Stimulated activated CD4-positive, alpha-beta T cell treated with anti-CD3 and anti-CD28 coated beads, TNF-alpha, amount 100 ng/mL, for 48 hours (primary cell): Measurements from ENCODE around the gene PHC3.
A peak's percentile ranks its signal among the peaks of the same experiment; 100 is the strongest.
"Not testable (repeated sequence)": the region's sequence is repeated elsewhere in the genome, so short reads cannot be mapped to it uniquely, and the experiment has no call there.

ENCODE experiments used
- DNase-seq, 3 donors: peaks; one replicate each; pipeline ENCODE4 v3.0.0-alpha.2; 2020; ENCODE audit warnings: low read depth in 3 of 3

PHC3 gene, protein sequence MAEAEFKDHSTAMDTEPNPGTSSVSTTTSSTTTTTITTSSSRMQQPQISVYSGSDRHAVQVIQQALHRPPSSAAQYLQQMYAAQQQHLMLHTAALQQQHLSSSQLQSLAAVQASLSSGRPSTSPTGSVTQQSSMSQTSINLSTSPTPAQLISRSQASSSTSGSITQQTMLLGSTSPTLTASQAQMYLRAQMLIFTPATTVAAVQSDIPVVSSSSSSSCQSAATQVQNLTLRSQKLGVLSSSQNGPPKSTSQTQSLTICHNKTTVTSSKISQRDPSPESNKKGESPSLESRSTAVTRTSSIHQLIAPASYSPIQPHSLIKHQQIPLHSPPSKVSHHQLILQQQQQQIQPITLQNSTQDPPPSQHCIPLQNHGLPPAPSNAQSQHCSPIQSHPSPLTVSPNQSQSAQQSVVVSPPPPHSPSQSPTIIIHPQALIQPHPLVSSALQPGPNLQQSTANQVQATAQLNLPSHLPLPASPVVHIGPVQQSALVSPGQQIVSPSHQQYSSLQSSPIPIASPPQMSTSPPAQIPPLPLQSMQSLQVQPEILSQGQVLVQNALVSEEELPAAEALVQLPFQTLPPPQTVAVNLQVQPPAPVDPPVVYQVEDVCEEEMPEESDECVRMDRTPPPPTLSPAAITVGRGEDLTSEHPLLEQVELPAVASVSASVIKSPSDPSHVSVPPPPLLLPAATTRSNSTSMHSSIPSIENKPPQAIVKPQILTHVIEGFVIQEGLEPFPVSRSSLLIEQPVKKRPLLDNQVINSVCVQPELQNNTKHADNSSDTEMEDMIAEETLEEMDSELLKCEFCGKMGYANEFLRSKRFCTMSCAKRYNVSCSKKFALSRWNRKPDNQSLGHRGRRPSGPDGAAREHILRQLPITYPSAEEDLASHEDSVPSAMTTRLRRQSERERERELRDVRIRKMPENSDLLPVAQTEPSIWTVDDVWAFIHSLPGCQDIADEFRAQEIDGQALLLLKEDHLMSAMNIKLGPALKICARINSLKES

DNA sequence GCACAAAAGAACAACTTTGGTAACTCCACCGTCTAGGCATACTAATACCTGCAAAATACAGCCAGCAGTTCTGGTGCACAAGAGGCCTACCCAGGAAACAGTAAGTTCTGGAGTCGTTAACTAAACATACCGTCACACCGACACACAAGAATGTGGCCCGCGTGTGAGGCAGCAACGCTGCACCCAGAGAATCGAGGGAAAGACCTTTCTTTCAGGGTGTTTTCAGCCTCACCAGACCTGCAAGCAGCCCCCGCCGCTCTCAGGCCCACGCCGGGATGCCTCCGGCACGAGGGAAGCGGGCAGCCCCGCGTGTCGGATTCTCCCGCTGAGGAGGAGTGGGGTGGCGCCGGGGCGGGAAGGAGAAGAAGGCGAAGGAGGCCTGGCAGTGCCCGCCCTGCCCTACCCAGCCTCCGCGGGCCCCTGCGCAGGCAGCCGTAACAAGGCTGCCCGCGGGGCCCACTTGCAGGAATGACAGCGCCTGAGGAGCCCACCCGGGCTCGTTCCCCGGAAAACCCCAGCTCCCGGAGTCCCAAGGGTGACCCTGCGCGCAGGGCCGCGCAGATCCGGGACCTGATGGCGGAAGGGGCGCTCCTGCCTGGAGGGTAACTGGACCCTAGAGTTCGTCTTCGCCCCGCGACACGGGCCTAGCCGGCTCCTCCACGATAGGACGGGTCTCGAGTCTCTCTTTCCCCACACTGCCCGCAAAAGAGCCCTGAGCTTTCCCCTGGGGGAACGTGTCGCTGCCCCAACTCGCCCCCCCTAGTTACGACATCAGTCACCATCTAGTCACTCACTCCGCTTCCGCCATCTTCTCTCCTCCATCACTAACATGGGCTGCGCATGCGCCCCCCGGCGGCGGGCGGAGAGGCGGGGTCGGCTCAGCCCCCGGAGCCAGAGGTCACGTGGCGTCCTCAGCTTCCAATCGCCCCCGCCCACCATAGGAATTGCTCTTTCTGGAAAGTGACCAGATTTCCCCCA, at the start of gene PHC3:
Gene PHC3, minus strand, starts transcription at position 826 of the 978 bp plus-strand sequence. Its CDS starts 18 bp downstream, at position 808.
- DNase-seq, result peak; percentile 86 to 90 (median 88)

DNA sequence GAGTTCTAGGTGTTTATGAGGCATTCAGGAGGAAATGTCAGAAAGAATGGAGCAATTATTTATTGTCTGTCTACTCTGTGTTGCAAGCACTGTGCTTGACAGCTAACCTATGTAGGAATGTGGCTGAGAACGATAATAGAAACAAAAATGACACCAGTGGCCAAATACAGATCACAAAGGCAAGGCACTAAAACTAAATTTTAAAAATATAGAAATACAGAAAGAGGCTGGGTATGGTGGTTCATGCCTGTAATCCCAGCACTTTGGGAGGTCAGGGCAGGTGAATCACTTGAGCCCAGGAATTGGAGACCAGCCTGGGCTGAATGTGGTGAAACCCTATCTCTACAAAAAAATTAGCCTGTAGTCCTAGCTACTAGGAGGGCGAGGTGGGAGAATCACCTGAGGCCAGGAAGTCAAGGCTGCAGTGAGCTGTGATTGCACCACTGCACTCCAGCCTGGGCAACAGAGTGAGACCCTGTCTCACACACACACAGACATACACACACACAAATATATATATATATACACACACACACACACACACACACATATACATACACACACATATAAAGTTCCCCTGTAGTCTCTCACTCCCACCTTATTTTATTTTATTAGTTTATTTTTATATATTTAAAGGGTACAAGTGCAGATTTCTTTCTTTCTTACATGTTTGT, 46.7 kb upstream of the PHC3 start:
- DNase-seq, result no peak

DNA sequence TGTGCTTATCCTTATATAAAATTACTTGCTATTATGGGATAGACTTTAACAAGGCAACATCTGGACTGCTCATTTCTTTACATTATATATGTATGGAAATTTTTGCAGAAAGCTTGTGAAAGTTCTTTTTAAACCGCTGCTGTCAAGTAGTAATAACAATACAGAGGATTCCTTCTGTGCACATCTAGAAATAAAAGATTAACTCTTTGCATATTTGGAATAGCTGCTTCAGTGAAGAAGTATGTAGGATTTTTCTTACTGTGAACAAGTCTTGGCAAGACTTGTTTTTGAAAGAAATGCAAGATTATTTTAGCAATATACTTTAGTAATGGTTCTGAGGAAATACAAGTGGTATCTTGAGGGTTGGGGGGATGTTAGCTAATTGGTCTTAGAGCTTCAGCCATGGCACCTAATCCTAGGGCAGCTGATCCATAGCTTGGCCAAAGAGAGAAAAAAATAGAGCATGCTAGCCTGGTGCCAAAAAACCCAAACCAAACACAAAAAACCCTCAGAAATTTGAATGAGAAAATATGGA, 45.0 kb upstream of the PHC3 start:
- DNase-seq, result no peak

DNA sequence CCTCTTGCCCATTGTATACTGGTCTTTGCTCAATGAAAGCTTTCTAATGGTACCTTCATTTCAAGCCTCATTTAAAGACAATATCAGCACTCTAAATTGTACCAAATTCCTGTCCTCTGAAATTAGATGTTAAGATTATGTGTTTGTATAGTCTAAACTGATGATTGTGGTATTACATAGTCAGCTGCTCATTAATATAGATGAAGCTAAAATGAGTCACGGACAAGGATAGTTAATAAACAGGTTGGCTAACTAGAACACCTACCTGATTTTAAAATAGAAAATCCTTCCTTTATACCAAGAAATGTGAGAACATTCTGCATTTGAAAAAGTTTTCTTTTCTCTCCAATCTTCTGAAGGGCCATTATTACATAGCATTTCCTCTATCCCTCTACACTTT, 43.6 kb upstream of the PHC3 start:
- DNase-seq, result no peak

DNA sequence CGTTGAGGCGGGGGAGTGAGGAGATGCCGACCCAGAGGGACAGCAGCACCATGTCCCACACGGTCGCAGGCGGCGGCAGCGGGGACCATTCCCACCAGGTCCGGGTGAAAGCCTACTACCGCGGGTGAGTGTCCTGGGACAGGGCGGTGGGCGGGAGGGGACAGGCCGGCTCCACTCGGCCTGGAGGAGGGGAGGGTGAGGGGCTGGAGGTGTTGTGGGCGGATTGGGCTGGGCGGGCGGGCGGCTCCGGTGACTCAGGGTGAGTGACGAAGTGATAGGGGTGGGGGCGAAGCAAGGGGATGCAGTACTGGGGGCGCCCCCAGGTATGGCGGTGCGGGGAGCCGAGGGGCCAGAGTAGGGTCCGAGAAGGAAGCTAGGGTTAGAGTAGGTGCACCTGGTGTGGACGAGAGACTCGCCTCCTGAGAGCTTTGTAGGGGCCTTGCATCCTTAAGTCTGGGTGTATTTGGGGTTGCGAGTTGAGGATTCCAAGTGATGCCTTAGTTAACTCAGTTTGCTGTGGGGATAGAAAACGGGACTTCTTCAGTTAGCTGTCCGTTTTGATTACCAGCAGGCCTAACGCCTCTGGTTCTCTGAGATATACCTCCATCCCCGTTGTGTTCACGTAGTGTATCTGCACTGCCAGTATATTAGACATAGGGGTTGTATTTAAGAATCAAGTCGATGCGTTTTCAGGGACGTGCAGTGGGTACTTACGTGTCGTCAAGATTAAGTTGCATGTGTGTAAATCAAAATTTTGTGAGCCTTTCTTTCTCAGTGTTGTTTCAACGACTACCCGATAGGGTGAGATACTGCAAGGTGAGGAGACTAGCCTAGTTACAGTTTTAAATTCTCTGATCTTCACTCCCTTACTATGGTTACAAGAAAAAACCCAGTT, 41.4 kb upstream of the PHC3 start:
- peak in 2 of 3 donors; percentile 0 to 38 for DNase-seq

DNA sequence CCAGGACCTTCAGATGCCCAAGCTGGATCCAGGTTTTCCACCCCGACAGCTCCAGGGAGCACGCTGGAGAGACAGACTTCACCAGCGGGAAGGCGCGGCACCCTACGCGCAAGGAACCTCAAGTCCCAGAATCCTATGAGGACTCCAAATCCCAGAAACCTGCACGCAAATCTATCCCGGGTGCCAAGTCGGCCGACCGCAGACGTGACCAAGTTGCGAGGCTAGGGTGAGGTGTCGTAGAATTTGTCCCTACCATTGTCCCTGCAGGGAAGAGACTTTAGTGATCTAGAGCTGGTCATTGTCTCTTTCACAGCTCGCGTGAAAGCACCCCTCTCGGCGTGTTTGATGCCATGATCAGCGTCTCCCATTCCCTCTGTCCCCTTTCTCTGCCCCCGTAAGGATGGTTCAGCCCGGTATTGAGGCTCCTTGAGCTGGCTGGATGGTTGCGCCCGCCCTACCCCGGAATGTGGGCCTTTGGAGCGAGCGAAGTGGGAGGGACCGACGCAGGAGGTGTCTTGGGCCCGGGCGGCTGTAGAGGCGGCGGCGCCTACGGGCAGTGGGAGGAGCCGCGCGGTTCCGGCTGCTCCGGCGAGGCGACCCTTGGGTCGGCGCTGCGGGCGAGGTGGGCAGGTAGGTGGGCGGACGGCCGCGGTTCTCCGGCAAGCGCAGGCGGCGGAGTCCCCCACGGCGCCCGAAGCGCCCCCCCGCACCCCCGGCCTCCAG, 40.6 kb upstream of the PHC3 start, which contains the start of gene PRKCI:
Gene PRKCI, plus strand, starts transcription at position 501 of the 723 bp plus-strand sequence. CDS start 246 bp downstream, outside the sequence.
- peak; percentile 80 to 86 (median 84) for DNase-seq

DNA sequence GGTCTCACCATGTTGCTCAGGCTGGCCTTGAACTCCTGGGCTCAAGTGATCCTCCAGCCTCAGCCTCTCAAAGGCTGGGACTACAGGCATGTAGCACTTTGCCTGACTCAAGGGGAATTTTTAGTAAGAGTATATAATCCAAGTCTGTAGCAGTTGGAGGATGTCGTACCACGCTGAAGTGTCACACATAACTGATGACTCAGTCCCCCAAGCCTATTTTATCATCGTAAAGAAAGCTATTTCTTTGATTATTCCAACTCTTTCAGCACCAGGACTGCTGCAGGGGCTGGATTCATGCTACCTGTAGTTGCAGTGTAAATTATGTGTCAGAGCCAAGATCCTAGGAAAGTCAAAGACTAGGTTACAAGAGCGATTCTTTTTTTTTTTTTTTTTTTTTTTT, 39.3 kb upstream of the PHC3 start:
- DNase-seq, result no peak

DNA sequence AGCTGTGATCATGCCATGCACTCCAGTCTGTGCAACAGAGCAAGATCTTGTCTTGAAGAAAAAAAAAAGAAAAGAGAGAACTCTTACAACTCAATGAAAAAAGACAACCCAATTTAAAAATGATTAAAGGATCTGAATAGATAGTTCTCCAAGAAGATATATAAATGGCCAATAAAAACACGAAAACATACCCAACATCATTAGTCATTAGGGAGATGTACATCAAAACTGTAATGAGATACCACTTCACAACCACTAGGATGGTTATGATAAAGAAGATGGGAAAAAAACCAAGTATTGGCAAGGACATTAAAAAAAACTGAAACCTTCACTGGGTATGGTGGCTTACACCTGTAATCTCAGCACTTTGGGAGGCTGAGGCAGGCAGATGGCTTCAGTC, 38.3 kb upstream of the PHC3 start:
- DNase-seq, result no peak

DNA sequence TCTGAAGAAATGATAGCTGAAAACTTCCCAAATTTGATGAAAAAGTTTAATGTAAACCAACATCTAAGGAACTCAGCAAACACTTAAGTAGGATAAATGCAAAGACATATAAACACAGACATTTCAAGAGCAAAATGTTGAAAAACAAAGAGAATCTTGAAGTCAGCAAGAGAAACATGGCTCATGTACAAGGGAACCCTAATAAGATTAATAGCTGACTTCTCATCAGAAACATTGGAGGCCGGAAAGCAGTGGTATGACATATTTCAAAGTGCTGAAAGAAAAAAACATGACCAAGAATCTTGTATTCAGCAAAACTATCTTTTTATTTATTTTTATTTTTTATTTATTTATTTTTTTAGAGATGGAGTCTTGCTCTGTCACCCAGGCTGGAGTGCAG, 30.1 kb upstream of the PHC3 start:
- DNase-seq, result no peak

DNA sequence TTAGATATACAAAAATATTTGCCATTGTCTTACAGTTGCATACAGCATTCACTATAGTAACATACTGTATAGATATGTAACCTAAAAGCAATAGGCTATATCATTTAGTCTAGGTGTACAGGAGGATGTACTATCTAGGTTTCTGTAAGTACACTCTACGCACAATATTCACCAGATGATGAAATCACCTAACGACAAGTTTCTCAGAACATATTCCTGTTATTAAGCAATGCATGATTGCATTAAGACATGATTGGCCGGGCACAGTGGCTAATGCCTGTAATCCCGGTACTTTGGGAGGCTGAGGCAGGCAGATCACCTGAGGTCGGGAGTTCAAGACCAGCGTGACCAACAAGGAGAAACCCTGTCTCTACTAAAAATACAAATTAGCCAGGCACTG, 26.2 kb upstream of the PHC3 start:
- DNase-seq, result no peak

DNA sequence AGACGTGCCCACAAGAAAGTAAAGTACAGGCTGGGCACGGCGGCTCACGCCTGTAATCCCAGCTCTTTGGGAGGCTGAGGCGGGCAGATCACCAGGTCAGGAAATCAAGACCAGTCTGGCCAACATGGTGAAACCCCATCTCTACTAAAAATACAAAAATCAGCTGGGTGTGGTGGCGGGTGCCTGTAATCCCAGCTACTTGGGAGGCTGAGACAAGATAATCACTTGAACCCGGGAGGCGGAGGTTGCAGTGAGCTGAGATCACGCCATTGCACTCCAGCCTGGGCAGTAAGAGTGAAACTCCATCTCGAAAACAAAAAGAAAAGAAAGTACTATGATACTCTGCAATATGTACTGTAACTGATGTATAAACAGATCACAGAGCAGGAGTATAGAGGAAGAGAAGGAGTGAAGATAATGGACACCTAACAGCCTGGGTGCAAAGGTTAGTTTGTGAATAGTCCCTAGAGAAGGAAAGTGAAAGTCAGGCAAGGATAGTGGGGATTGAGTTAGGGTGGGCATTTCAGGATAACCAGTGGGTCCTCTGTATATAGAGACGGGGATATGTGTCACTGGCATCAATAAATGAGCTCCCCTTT, 24.7 kb upstream of the PHC3 start:
- not testable (repeated sequence) for DNase-seq

DNA sequence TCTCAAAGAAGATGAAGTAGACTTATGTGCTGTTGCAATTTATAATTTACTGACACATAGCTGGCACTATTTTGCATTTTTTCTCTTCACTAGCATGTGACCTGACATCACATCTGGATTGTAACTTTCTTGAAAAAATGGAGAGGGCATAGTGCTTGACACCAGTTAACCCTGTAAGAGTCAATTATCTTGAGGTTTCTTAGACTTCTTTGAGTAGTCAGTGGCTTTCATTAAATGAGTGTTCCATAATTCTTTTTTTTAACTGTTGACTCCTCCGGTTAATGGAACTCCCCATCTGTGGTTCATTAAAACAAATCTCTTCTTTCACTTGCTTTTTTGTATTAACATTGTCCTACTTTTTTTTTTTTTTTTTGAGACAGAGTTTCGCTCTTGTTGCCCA, 23.8 kb upstream of the PHC3 start:
- no peak for DNase-seq

DNA sequence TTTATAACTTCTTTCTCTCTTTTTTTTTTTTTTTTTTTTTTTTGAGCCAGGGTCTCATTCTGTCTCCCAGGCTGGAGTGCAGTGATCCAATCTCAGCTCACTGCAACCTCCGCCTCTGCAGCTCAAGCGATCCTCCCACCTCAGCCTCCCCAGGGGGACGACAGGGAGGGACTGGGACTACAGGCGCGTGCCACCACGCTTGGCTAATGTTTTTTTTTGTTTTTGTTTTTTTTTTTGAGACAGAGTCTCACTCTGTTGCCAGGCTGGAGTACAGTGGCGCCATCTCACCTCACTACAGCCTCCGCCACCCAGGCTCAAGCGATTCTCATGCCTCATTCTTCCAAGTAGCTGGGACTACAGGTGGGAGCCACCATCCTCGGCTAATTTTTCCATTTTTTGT, 23.0 kb upstream of the PHC3 start:
- no peak for DNase-seq

DNA sequence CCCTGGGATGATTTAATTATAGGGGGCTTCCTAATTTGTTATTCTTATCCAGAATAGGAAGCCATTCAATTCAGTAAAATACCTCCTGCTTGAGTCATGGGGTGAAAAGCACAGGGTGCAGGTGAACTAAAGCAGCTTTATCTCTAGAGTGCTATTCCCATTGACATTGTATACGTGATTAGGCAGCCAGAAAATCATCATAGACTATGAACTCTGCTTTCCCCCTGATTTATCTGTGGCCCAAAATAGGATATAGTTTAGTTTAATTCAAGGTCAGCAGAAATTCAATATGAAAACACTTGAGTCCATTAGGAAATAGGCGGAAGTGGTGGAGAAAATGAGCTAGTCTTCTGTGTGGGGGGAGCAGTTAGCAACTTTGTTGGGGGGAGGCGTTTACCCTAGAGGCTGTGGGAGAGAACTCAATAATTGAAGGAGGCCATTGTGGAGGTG, 22.5 kb upstream of the PHC3 start:
- DNase-seq, result no peak

DNA sequence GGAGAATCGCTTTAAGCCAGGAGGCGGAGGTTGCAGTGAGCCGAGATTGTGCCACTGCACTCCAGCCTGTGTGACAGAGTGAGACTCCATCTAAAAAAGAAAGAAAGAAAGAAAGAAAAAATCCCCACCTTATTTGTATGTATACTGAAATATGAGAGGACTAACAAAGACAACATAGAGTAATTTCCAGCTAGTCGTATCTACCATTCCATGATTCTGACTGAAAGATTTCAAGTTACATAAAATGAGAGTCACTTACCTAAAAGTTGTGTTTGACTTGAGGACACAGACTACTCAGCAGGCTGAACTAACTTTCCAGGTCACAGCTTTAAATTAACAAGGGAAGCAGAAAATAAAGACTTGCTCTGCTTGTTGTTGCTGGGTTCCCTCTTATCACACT, 21.9 kb upstream of the PHC3 start:
- no peak for DNase-seq

DNA sequence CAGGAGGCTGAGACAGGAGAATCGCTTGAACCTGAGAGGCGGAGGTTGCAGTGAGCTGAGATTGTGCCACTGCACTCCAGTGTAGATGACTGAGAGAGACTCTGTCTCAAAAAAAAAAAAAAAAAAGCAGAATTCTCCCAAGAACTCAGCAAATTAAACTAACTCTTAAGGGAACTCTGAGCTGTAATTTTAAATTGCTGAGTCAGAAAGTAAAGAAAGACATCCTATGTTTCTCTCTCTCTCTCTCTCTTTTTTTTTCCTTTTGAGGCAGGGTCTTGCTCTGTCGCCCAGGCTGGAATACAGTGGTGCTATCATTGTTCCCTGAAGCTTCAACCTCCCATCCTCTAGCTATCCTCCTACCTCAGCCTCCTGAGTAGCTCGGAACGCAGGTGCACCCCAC, 20.0 kb upstream of the PHC3 start:
- DNase-seq, result no peak

DNA sequence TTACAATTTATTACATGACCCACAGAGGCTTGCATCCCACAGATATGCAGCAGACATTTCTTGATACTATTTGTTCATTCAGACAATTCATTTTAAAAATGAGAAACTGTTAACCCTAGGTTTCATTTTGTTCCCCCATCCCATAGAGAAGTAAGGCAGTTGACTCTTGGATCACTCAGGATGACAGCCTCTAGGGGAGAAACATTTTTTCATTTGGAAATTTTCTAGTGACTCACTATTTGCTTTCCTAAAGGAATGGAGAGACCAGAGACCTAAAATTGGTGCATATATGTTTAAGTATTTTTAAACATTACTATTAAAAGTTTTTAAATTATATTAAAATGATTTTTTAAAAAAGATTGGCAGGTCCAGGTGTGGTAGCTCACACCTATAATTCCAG, 19.5 kb upstream of the PHC3 start:
- DNase-seq, result no peak

DNA sequence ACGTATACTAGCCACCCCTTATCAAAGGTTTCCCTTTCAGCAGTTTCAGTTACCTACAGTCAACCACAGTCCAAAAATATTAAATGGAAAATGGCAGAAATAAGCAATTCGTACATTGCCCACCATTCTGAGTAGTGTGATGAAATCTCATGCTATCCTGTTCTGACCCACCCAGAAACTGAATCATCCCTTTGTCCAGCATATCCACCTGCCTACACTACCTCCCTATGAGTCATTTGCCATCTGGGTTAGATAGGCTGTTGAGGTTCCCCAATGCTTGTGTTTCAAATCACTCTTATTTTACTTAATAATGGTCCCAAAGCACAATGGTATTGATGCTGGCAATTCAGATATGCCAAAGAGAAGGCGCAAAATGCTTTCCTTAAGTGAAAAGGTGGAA, 15.3 kb upstream of the PHC3 start:
- DNase-seq, result no peak
